GM23338 (cell line): Measurements from ENCODE around the gene CNNM1. TPM values are rescaled to one million over a fixed set of nuclear protein-coding genes. Genes with fewer than 3 reads are reported as not detected.

Experiments
- ATAC-seq: fragments of 200-7000 bp; cut with Tn5 transposase; 3 replicates; pipeline ENCODE4 v1.9.1; 2020
- DNase-seq: peaks from one replicate; pipeline ENCODE4 v3.0.0-alpha.2; 2015; ENCODE audit warnings: low spot score
- H2AFZ ChIP-seq: fragments of 200-600 bp; sonication (generic); 2 replicates; pipeline ENCODE4 v1.8.0; 2016; ENCODE audit warnings: antibody characterized with exemption, mild to moderate bottlenecking, moderate library complexity
- H3F3A ChIP-seq: fragments of 200-600 bp; sonication (generic); replicated peaks from 2 replicates; pipeline ENCODE4 v1.8.0; 2017; ENCODE audit warnings: antibody characterized with exemption, mixed run types, low read depth
- H3K27ac ChIP-seq: fragments of 200-600 bp; sonication (generic); 2 replicates; pipeline ENCODE4 v1.6.1; 2016; ENCODE audit warnings: low read depth
- H3K27me3 ChIP-seq: fragments of 200-600 bp; sonication (generic); 2 replicates; pipeline ENCODE4 v1.8.0; 2016; ENCODE audit warnings: mild to moderate bottlenecking, mixed run types, moderate library complexity; ENCODE audit not compliant: insufficient read depth
- H3K36me3 ChIP-seq: fragments of 200-600 bp; sonication (generic); 2 replicates; pipeline ENCODE4 v1.8.0; 2016; ENCODE audit warnings: mild to moderate bottlenecking; ENCODE audit not compliant: insufficient read depth
- H3K4me1 ChIP-seq: fragments of 200-600 bp; sonication (generic); 2 replicates; pipeline ENCODE4 v1.8.0; 2016; ENCODE audit warnings: mild to moderate bottlenecking, moderate library complexity; ENCODE audit not compliant: insufficient read depth
- H3K4me2 ChIP-seq: fragments of 200-600 bp; sonication (generic); 2 replicates; pipeline ENCODE4 v1.7.1; 2017; ENCODE audit warnings: mixed run types
- H3K4me3 ChIP-seq: fragments of 200-600 bp; sonication (generic); 2 replicates; pipeline ENCODE4 v1.6.1; 2016; ENCODE audit warnings: mixed run types
- H3K79me2 ChIP-seq: fragments of 200-600 bp; sonication (generic); replicated peaks from 2 replicates; pipeline ENCODE4 v1.8.0; 2017; ENCODE audit warnings: mild to moderate bottlenecking; ENCODE audit not compliant: insufficient read depth
- H3K9me2 ChIP-seq: fragments of 200-600 bp; sonication (generic); 2 replicates; pipeline ENCODE4 v1.8.0; 2017; ENCODE audit not compliant: insufficient read depth
- H4K20me1 ChIP-seq: fragments of 200-600 bp; sonication (generic); replicated peaks from 2 replicates; pipeline ENCODE4 v1.8.0; 2017; ENCODE audit warnings: mild to moderate bottlenecking; ENCODE audit not compliant: insufficient read depth
- H3K27ac Mint-ChIP-seq: 2 replicates; pipeline ENCODE4 v1.8.0; 2020; ENCODE audit warnings: inconsistent platforms, mild to moderate bottlenecking, moderate library complexity, mixed read lengths
- H3K27me3 Mint-ChIP-seq: 3 replicates; pipeline ENCODE4 v1.8.0; 2022; ENCODE audit warnings: low read depth, mild to moderate bottlenecking, moderate library complexity, mixed read lengths, inconsistent platforms; ENCODE audit not compliant: insufficient read depth, poor library complexity
- H3K36me3 Mint-ChIP-seq: 3 replicates; pipeline ENCODE4 v1.8.0; 2021; ENCODE audit warnings: low read depth, mild to moderate bottlenecking, inconsistent platforms, moderate library complexity, mixed read lengths
- H3K4me1 Mint-ChIP-seq: 3 replicates; pipeline ENCODE4 v1.8.0; 2020; ENCODE audit warnings: mild to moderate bottlenecking, inconsistent platforms, mixed read lengths
- H3K4me3 Mint-ChIP-seq: 3 replicates; pipeline ENCODE4 v1.8.0; 2021; ENCODE audit warnings: moderate library complexity, mild to moderate bottlenecking, inconsistent platforms, mixed read lengths
- H3K9me3 Mint-ChIP-seq: 3 replicates; pipeline ENCODE4 v1.8.0; 2020; ENCODE audit warnings: moderate library complexity, mild to moderate bottlenecking, inconsistent platforms, mixed read lengths
- CREB1 ChIP-seq: fragments of 250-450 bp; sonication (Bioruptor Pico); IDR thresholded peaks from 2 replicates; pipeline ENCODE4 v1.5.0; 2020; ENCODE audit warnings: low read depth, mild to moderate bottlenecking, moderate library complexity
- EZH2 ChIP-seq: fragments of 200-600 bp; sonication (generic); IDR thresholded peaks from one replicate; pipeline ENCODE4 v1.8.0; 2017; ENCODE audit warnings: antibody characterized with exemption, mild to moderate bottlenecking, low read depth; ENCODE audit not compliant: unreplicated experiment
- EZH2phosphoT487 ChIP-seq: fragments of 200-600 bp; sonication (generic); IDR thresholded peaks from one replicate; pipeline ENCODE4 v1.8.1; 2018; ENCODE audit warnings: antibody characterized with exemption; ENCODE audit not compliant: unreplicated experiment
- JUNB ChIP-seq: IDR thresholded peaks from one replicate; pipeline ENCODE4 v1.6.1; 2016; ENCODE audit warnings: antibody characterized with exemption; ENCODE audit not compliant: unreplicated experiment
- NANOG ChIP-seq: IDR thresholded peaks from 2 replicates; pipeline ENCODE4 v1.6.1; 2016; ENCODE audit warnings: antibody characterized with exemption, borderline replicate concordance
- POLR2AphosphoS5 ChIP-seq: IDR thresholded peaks from 2 replicates; pipeline ENCODE4 v1.6.1; 2016; ENCODE audit warnings: antibody characterized with exemption, low read depth
- STAT1 ChIP-seq: IDR thresholded peaks from one replicate; pipeline ENCODE4 v1.6.1; 2016; ENCODE audit warnings: antibody characterized with exemption; ENCODE audit not compliant: unreplicated experiment
- ZNF114 ChIP-seq: fragments of 250-450 bp; sonication (Bioruptor Pico); IDR thresholded peaks from 2 replicates; pipeline ENCODE4 v1.5.0; 2020; ENCODE audit warnings: mild to moderate bottlenecking, moderate library complexity
- ZNF331 ChIP-seq: fragments of 250-450 bp; sonication (Bioruptor Pico); IDR thresholded peaks from 2 replicates; pipeline ENCODE4 v1.5.0; 2020; ENCODE audit warnings: low read depth, mild to moderate bottlenecking, moderate library complexity
- polyA plus RNA-seq: library from polyadenylated mRNA; unstranded; fragments of >200 nt; fragmentation: Nextera tagmentation; extraction: Ambion mirVana; gene quantifications from 2 replicates; pipeline ENCODE4 v1.2.1, GENCODE V29; 2016
- total RNA-seq: library from RNA; depleted of rRNA; stranded (reverse); fragments of >200 nt; shearing (Covaris generic); gene quantifications from 2 replicates; pipeline ENCODE4 v1.2.3, GENCODE V29; 2014
- TF ChIP-seq, protein P1 (sequence below): IDR thresholded peaks from one replicate; pipeline ENCODE4 v1.6.1; 2018; ENCODE audit warnings: antibody characterized with exemption; ENCODE audit not compliant: unreplicated experiment
- TF ChIP-seq, protein P2 (sequence below): IDR thresholded peaks from 2 replicates; pipeline ENCODE4 v1.6.1; 2016; ENCODE audit warnings: antibody characterized with exemption
- TF ChIP-seq, protein P3 (sequence below): fragments of 250-450 bp; sonication (Bioruptor Pico); IDR thresholded peaks from 2 replicates; pipeline ENCODE4 v1.5.0; 2020; ENCODE audit warnings: mild to moderate bottlenecking, moderate library complexity

The CNNM1 gene
- total and polyA plus RNA-seq, 2 experiments from 2014 or later, result 0.52 to 0.90 TPM

DNA sequence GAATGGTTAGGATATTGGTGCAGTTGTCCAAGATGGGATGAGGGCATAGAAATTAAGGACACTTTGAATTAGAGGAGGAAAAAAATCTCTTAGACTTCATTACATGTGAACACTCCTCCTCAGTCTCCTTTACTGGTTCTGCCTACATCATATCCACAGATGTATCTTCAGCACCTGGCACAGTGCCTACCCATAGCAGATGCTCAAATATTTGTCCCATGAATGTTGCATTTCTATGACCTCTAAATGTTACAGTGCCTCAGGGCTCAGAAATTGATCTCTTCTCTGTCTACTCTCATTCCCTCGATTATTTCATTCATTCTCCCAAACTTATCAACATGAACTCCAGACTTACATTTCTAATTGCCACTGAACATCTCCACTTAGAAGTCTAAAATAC is 17.1 kb downstream of the CNNM1 start (continued):
- TF ChIP-seq, protein P1, sequence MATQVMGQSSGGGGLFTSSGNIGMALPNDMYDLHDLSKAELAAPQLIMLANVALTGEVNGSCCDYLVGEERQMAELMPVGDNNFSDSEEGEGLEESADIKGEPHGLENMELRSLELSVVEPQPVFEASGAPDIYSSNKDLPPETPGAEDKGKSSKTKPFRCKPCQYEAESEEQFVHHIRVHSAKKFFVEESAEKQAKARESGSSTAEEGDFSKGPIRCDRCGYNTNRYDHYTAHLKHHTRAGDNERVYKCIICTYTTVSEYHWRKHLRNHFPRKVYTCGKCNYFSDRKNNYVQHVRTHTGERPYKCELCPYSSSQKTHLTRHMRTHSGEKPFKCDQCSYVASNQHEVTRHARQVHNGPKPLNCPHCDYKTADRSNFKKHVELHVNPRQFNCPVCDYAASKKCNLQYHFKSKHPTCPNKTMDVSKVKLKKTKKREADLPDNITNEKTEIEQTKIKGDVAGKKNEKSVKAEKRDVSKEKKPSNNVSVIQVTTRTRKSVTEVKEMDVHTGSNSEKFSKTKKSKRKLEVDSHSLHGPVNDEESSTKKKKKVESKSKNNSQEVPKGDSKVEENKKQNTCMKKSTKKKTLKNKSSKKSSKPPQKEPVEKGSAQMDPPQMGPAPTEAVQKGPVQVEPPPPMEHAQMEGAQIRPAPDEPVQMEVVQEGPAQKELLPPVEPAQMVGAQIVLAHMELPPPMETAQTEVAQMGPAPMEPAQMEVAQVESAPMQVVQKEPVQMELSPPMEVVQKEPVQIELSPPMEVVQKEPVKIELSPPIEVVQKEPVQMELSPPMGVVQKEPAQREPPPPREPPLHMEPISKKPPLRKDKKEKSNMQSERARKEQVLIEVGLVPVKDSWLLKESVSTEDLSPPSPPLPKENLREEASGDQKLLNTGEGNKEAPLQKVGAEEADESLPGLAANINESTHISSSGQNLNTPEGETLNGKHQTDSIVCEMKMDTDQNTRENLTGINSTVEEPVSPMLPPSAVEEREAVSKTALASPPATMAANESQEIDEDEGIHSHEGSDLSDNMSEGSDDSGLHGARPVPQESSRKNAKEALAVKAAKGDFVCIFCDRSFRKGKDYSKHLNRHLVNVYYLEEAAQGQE, result no peak
- TF ChIP-seq POLR2AphosphoS5 (no peak), CREB1 (CRISPR knock-in tag) (no peak), STAT1 (no peak)

GRCh38 chr10:99347672-99348071 is 18.5 kb downstream of the CNNM1 start:
- Histone ChIP-seq H3F3A (no peaks in the 10 kb centered on the region), H2AFZ (no peak overlapping the region), H4K20me1 (no peaks in the 10 kb centered on the region), H3K36me3 (no peaks in the 10 kb centered on the region), H3K4me3 (no peak overlapping the region), H3K27me3 (no peaks in the 10 kb centered on the region), H3K27ac (no peak overlapping the region), H3K79me2 (no peaks in the 10 kb centered on the region), H3K4me2 (no peak overlapping the region), H3K9me2 (no peaks in the 10 kb centered on the region), H3K4me1 (no peaks in the 10 kb centered on the region)
- Mint-ChIP-seq H3K36me3 (no peaks in the 10 kb centered on the region), H3K4me3 (no peak overlapping the region), H3K27ac (no peak overlapping the region), H3K9me3 (no peaks in the 10 kb centered on the region), H3K27me3 (peaks cover 1% of the 10 kb centered on the region), H3K4me1 (peaks cover 3% of the 10 kb centered on the region; the same call in 1 of the 3 replicates)
- DNase-seq (no peak), ATAC-seq (no peak)
- no peak for TF ChIP-seq EZH2phosphoT487
- TF ChIP-seq JUNB, result no peak
- no peak for TF ChIP-seq ZNF331 (CRISPR knock-in tag)
- no peak for TF ChIP-seq EZH2
- TF ChIP-seq, protein P1, result no peak
- no peak for TF ChIP-seq ZNF114 (CRISPR knock-in tag)
- TF ChIP-seq, protein P2, sequence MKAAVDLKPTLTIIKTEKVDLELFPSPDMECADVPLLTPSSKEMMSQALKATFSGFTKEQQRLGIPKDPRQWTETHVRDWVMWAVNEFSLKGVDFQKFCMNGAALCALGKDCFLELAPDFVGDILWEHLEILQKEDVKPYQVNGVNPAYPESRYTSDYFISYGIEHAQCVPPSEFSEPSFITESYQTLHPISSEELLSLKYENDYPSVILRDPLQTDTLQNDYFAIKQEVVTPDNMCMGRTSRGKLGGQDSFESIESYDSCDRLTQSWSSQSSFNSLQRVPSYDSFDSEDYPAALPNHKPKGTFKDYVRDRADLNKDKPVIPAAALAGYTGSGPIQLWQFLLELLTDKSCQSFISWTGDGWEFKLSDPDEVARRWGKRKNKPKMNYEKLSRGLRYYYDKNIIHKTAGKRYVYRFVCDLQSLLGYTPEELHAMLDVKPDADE, result no peak
- TF ChIP-seq, protein P3, sequence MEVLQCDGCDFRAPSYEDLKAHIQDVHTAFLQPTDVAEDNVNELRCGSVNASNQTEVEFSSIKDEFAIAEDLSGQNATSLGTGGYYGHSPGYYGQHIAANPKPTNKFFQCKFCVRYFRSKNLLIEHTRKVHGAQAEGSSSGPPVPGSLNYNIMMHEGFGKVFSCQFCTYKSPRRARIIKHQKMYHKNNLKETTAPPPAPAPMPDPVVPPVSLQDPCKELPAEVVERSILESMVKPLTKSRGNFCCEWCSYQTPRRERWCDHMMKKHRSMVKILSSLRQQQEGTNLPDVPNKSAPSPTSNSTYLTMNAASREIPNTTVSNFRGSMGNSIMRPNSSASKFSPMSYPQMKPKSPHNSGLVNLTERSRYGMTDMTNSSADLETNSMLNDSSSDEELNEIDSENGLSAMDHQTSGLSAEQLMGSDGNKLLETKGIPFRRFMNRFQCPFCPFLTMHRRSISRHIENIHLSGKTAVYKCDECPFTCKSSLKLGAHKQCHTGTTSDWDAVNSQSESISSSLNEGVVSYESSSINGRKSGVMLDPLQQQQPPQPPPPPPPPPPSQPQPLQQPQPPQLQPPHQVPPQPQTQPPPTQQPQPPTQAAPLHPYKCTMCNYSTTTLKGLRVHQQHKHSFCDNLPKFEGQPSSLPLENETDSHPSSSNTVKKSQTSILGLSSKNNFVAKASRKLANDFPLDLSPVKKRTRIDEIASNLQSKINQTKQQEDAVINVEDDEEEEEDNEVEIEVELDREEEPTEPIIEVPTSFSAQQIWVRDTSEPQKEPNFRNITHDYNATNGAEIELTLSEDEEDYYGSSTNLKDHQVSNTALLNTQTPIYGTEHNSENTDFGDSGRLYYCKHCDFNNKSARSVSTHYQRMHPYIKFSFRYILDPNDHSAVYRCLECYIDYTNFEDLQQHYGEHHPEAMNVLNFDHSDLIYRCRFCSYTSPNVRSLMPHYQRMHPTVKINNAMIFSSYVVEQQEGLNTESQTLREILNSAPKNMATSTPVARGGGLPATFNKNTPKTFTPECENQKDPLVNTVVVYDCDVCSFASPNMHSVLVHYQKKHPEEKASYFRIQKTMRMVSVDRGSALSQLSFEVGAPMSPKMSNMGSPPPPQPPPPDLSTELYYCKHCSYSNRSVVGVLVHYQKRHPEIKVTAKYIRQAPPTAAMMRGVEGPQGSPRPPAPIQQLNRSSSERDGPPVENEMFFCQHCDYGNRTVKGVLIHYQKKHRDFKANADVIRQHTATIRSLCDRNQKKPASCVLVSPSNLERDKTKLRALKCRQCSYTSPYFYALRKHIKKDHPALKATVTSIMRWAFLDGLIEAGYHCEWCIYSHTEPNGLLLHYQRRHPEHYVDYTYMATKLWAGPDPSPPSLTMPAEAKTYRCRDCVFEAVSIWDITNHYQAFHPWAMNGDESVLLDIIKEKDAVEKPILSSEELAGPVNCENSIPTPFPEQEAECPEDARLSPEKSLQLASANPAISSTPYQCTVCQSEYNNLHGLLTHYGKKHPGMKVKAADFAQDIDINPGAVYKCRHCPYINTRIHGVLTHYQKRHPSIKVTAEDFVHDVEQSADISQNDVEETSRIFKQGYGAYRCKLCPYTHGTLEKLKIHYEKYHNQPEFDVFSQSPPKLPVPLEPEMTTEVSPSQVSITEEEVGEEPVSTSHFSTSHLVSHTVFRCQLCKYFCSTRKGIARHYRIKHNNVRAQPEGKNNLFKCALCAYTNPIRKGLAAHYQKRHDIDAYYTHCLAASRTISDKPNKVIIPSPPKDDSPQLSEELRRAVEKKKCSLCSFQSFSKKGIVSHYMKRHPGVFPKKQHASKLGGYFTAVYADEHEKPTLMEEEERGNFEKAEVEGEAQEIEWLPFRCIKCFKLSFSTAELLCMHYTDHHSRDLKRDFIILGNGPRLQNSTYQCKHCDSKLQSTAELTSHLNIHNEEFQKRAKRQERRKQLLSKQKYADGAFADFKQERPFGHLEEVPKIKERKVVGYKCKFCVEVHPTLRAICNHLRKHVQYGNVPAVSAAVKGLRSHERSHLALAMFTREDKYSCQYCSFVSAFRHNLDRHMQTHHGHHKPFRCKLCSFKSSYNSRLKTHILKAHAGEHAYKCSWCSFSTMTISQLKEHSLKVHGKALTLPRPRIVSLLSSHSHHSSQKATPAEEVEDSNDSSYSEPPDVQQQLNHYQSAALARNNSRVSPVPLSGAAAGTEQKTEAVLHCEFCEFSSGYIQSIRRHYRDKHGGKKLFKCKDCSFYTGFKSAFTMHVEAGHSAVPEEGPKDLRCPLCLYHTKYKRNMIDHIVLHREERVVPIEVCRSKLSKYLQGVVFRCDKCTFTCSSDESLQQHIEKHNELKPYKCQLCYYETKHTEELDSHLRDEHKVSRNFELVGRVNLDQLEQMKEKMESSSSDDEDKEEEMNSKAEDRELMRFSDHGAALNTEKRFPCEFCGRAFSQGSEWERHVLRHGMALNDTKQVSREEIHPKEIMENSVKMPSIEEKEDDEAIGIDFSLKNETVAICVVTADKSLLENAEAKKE (CRISPR knock-in tag), result no peak
- no peak for TF ChIP-seq CREB1 (CRISPR knock-in tag)
- no peak for TF ChIP-seq NANOG
